HepG2 (cell line): Measurements from ENCODE around the gene SMOC1. TPM values are rescaled to one million over a fixed set of nuclear protein-coding genes. Genes with fewer than 3 reads are reported as not detected.
A peak's percentile ranks its signal among the peaks of the same experiment; 100 is the strongest.

Experiments used
- ATAD3A ChIP-seq: sonication (generic); formaldehyde crosslinking; IDR thresholded peaks from 2 replicates; pipeline ENCODE4 v1.4.0; 2020; ENCODE audit warnings: missing genetic modification reagents
- CHCHD3 ChIP-seq: sonication (generic); formaldehyde crosslinking; IDR thresholded peaks from 2 replicates; pipeline ENCODE4 v1.8.0; 2022; ENCODE audit warnings: mild to moderate bottlenecking, missing genetic modification reagents, moderate library complexity
- ELF4 ChIP-seq: sonication (generic); formaldehyde crosslinking; IDR thresholded peaks from 2 replicates; pipeline ENCODE4 v1.5.0; 2020; ENCODE audit warnings: missing genetic modification reagents, mild to moderate bottlenecking, moderate library complexity, borderline replicate concordance
- GATAD2A ChIP-seq: IDR thresholded peaks from 2 replicates; pipeline ENCODE4 v1.6.1; 2016
- KLF11 ChIP-seq: IDR thresholded peaks from 2 replicates; pipeline ENCODE4 v1.6.1; 2016; ENCODE audit warnings: missing compliant biosample characterization
- MAFK ChIP-seq, 2 experiments: IDR thresholded peaks in 1 of 2; conservative IDR thresholded peaks in 1 of 2; 2 replicates each; pipeline ENCODE4 v1.6.1; 2011; ENCODE audit warnings: improper control_type of control experiment in 2 of 2, low read length in 2 of 2
- MED1 ChIP-seq: sonication (generic); formaldehyde crosslinking; IDR thresholded peaks from 2 replicates; pipeline ENCODE4 v1.4.0; 2020; ENCODE audit warnings: missing genetic modification reagents
- PTBP1 ChIP-seq: fragments of 200-400 bp; formaldehyde crosslinking; IDR thresholded peaks from 2 replicates; pipeline ENCODE4 v1.6.1; 2018; ENCODE audit warnings: low read length, low read depth; ENCODE audit not compliant: poor library complexity, severe bottlenecking
- RXRA ChIP-seq: sonication (generic); formaldehyde crosslinking; IDR thresholded peaks from 2 replicates; pipeline ENCODE4 v1.5.1; 2020; ENCODE audit warnings: missing genetic modification reagents
- SIN3A ChIP-seq: IDR thresholded peaks from 2 replicates; pipeline ENCODE4 v1.6.1; 2011; ENCODE audit warnings: low read depth, mild to moderate bottlenecking, control low read depth, low read length, borderline replicate concordance
- ZBTB1 ChIP-seq: sonication (generic); formaldehyde crosslinking; IDR thresholded peaks from 2 replicates; pipeline ENCODE4 v1.4.0; 2020; ENCODE audit warnings: missing genetic modification reagents, borderline replicate concordance
- ZBTB34 ChIP-seq: sonication (generic); formaldehyde crosslinking; IDR thresholded peaks from 2 replicates; pipeline ENCODE4 v1.8.0; 2022; ENCODE audit warnings: mild to moderate bottlenecking, missing genetic modification reagents
- ZMYM2 ChIP-seq: sonication (generic); formaldehyde crosslinking; IDR thresholded peaks from 2 replicates; pipeline ENCODE4 v1.8.0; 2022; ENCODE audit warnings: mild to moderate bottlenecking, missing genetic modification reagents
- ZNF251 ChIP-seq: sonication (generic); formaldehyde crosslinking; IDR thresholded peaks from 2 replicates; pipeline ENCODE4 v1.9.0; 2021; ENCODE audit warnings: mild to moderate bottlenecking, missing genetic modification reagents
- ZNF337 ChIP-seq: sonication (generic); formaldehyde crosslinking; IDR thresholded peaks from 2 replicates; pipeline ENCODE4 v1.5.1; 2020; ENCODE audit warnings: missing genetic modification reagents, low read depth, mild to moderate bottlenecking, borderline replicate concordance
- ZNF484 ChIP-seq: sonication (generic); formaldehyde crosslinking; IDR thresholded peaks from 2 replicates; pipeline ENCODE4 v1.5.1; 2020; ENCODE audit warnings: mild to moderate bottlenecking, low read depth, missing genetic modification reagents, borderline replicate concordance
- ZNF605 ChIP-seq: sonication (generic); formaldehyde crosslinking; IDR thresholded peaks from 2 replicates; pipeline ENCODE4 v1.8.0; 2022; ENCODE audit warnings: mild to moderate bottlenecking, missing genetic modification reagents
- polyA plus RNA-seq, 8 experiments: library from polyadenylated mRNA; depleted of rRNA in 3 of 8; stranded (reverse) in 7 of 8; unstranded in 1 of 8; fragments of >200 nt; fragmentation: Illumina TruSeq in 4 of 8; extraction: Trizol in 4 of 8; gene quantifications; 2 replicates each; pipeline versions ENCODE4 v1.2.1 to v1.2.3, GENCODE V29; 2011 to 2016; ENCODE audit warnings: low read depth in 4 of 8, missing spikeins in 1 of 8, mixed read lengths in 1 of 8; ENCODE audit not compliant: insufficient read depth in 1 of 8
- total RNA-seq, 5 experiments: library from RNA; depleted of rRNA; stranded (reverse); fragments of >200 nt; fragmentation: Illumina TruSeq; extraction: Trizol; gene quantifications; 2 replicates each; pipeline ENCODE4 v1.2.3, GENCODE V29; 2016; ENCODE audit warnings: low read depth in 1 of 5
- TF ChIP-seq, protein P1 (sequence below), 2 experiments: sonication (generic) in 1 of 2; formaldehyde crosslinking in 1 of 2; IDR thresholded peaks; 2 replicates each; pipeline versions ENCODE4 v1.4.0 to v1.6.1; 2018 to 2020; ENCODE audit warnings: missing genetic modification reagents in 2 of 2, borderline replicate concordance in 1 of 2, low read depth in 1 of 2, mild to moderate bottlenecking in 1 of 2, missing biosample characterization in 1 of 2
- TF ChIP-seq, protein P2 (sequence below): sonication (generic); formaldehyde crosslinking; IDR thresholded peaks from 2 replicates; pipeline ENCODE4 v1.8.0; 2022; ENCODE audit warnings: mild to moderate bottlenecking, missing genetic modification reagents, moderate library complexity
- TF ChIP-seq, protein P3 (sequence below): IDR thresholded peaks from 2 replicates; pipeline ENCODE4 v1.6.1; 2018; ENCODE audit warnings: missing genetic modification reagents, mild to moderate bottlenecking, missing compliant biosample characterization
- TF ChIP-seq, protein P4 (sequence below), 2 experiments: IDR thresholded peaks; 2 replicates each; pipeline ENCODE4 v1.6.1; 2011 to 2012; ENCODE audit warnings: low read length in 2 of 2, borderline replicate concordance in 1 of 2, low read depth in 1 of 2, mild to moderate bottlenecking in 1 of 2, moderate library complexity in 1 of 2

SMOC1 gene
- total and polyA plus RNA-seq, 2 of the 13 experiments (the other 11 are each of a cell fraction or from before 2014, with no cell fraction given), result 17.8 to 35.6 TPM

GRCh38 chr14:70005281-70005805 is 126.1 kb downstream of the SMOC1 start (continued):
- TF ChIP-seq ZBTB34, result peak; percentile 93
- TF ChIP-seq ZMYM2 (CRISPR knock-in tag), result no peak
- TF ChIP-seq ELF4 (CRISPR knock-in tag), result no peak
- no peak for TF ChIP-seq ZNF337 (CRISPR knock-in tag)
- TF ChIP-seq MED1 (CRISPR knock-in tag), result peak; percentile 85
- 0 out of 2 replicates have a peak, but pooled peaks have one; percentile 60 for TF ChIP-seq ZNF251
- no peak for TF ChIP-seq ZNF484
- 0 out of 2 replicates have a peak, but pooled peaks have one; percentile 37 for TF ChIP-seq ZNF605 (CRISPR knock-in tag)
- 0 out of 2 replicates have a peak, but pooled peaks have one; percentile 48 for TF ChIP-seq SIN3A
- no peak for TF ChIP-seq MAFK (conservative IDR thresholded peaks at IDR 0.05 in 1 of 2, IDR thresholded peaks at IDR 0.05 in 1 of 2; ENCODE audit: low read length in 2 of 2)
- TF ChIP-seq, protein P1, sequence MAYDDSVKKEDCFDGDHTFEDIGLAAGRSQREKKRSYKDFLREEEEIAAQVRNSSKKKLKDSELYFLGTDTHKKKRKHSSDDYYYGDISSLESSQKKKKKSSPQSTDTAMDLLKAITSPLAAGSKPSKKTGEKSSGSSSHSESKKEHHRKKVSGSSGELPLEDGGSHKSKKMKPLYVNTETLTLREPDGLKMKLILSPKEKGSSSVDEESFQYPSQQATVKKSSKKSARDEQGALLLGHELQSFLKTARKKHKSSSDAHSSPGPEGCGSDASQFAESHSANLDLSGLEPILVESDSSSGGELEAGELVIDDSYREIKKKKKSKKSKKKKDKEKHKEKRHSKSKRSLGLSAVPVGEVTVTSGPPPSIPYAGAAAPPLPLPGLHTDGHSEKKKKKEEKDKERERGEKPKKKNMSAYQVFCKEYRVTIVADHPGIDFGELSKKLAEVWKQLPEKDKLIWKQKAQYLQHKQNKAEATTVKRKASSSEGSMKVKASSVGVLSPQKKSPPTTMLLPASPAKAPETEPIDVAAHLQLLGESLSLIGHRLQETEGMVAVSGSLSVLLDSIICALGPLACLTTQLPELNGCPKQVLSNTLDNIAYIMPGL (CRISPR knock-in tag; IDR thresholded peaks at IDR 0.05; ENCODE audit: borderline replicate concordance in 1 of 2, low read depth in 1 of 2), result 0 out of 4 replicates have a peak, but pooled peaks of 1 of the 2 experiments have one; percentile 25
- TF ChIP-seq PTBP1, result no peak
- TF ChIP-seq, protein P2, sequence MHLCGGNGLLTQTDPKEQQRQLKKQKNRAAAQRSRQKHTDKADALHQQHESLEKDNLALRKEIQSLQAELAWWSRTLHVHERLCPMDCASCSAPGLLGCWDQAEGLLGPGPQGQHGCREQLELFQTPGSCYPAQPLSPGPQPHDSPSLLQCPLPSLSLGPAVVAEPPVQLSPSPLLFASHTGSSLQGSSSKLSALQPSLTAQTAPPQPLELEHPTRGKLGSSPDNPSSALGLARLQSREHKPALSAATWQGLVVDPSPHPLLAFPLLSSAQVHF (CRISPR knock-in tag), result no peak
- TF ChIP-seq GATAD2A, result peak; percentile 97
- TF ChIP-seq, protein P3, sequence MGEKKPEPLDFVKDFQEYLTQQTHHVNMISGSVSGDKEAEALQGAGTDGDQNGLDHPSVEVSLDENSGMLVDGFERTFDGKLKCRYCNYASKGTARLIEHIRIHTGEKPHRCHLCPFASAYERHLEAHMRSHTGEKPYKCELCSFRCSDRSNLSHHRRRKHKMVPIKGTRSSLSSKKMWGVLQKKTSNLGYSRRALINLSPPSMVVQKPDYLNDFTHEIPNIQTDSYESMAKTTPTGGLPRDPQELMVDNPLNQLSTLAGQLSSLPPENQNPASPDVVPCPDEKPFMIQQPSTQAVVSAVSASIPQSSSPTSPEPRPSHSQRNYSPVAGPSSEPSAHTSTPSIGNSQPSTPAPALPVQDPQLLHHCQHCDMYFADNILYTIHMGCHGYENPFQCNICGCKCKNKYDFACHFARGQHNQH, result peak; percentile 79
- peak; percentile 74; the same call in 1 of the 2 replicates for TF ChIP-seq RXRA (CRISPR knock-in tag)
- TF ChIP-seq, protein P4, sequence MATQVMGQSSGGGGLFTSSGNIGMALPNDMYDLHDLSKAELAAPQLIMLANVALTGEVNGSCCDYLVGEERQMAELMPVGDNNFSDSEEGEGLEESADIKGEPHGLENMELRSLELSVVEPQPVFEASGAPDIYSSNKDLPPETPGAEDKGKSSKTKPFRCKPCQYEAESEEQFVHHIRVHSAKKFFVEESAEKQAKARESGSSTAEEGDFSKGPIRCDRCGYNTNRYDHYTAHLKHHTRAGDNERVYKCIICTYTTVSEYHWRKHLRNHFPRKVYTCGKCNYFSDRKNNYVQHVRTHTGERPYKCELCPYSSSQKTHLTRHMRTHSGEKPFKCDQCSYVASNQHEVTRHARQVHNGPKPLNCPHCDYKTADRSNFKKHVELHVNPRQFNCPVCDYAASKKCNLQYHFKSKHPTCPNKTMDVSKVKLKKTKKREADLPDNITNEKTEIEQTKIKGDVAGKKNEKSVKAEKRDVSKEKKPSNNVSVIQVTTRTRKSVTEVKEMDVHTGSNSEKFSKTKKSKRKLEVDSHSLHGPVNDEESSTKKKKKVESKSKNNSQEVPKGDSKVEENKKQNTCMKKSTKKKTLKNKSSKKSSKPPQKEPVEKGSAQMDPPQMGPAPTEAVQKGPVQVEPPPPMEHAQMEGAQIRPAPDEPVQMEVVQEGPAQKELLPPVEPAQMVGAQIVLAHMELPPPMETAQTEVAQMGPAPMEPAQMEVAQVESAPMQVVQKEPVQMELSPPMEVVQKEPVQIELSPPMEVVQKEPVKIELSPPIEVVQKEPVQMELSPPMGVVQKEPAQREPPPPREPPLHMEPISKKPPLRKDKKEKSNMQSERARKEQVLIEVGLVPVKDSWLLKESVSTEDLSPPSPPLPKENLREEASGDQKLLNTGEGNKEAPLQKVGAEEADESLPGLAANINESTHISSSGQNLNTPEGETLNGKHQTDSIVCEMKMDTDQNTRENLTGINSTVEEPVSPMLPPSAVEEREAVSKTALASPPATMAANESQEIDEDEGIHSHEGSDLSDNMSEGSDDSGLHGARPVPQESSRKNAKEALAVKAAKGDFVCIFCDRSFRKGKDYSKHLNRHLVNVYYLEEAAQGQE (IDR thresholded peaks at IDR 0.05; ENCODE audit: borderline replicate concordance in 1 of 2, low read depth in 1 of 2, low read length in 2 of 2), result peak in 1 of 2 experiments; percentile 38; a peak in 1 of 4 replicates
- no peak for TF ChIP-seq KLF11 (CRISPR knock-in tag)
- TF ChIP-seq ATAD3A, result no peak
- no peak for TF ChIP-seq ZBTB1 (CRISPR knock-in tag)
- no peak for TF ChIP-seq CHCHD3 (CRISPR knock-in tag)
